OCI-LY7 (cell line): ENCODE data around the gene REC8.

Experiments
- CTCF ChIP-seq: fragments of 200-600 bp; sonication (generic); conservative IDR thresholded peaks from 2 replicates; pipeline ENCODE4 v1.5.1; 2014; ENCODE audit warnings: mild to moderate bottlenecking, antibody characterized with exemption, low read length, moderate library complexity, mixed read lengths
- EZH2phosphoT487 ChIP-seq: fragments of 200-600 bp; sonication (generic); IDR thresholded peaks from 2 replicates; pipeline ENCODE4 v1.6.1; 2018; ENCODE audit warnings: low read depth, borderline replicate concordance, mild to moderate bottlenecking, mixed run types, antibody characterized with exemption, low read length, moderate library complexity, mixed read lengths

GRCh38 chr14:24135584-24135833 lies 36.4 kb upstream of the REC8 start:
- TF ChIP-seq CTCF (no peak), EZH2phosphoT487 (no peak)
